HEK293 (cell line): ENCODE results near the gene EIPR1.
A peak's percentile ranks its signal among the peaks of the same experiment; 100 is the strongest.

Experiments used
- CTCF ChIP-seq: fragments of 450-650 bp; formaldehyde crosslinking; IDR thresholded peaks from 2 replicates; pipeline ENCODE4 v1.5.1; 2016; ENCODE audit warnings: missing biosample characterization, missing genetic modification characterization
- MZF1 ChIP-seq: fragments of 450-650 bp; formaldehyde crosslinking; IDR thresholded peaks from 2 replicates; pipeline ENCODE4 v1.5.1; 2017; ENCODE audit warnings: missing biosample characterization, missing genetic modification characterization, borderline replicate concordance
- SP3 ChIP-seq: fragments of 450-650 bp; formaldehyde crosslinking; IDR thresholded peaks from 2 replicates; pipeline ENCODE4 v1.5.1; 2016; ENCODE audit warnings: missing biosample characterization, missing genetic modification characterization
- ZNF600 ChIP-seq: fragments of 450-650 bp; formaldehyde crosslinking; IDR thresholded peaks from 2 replicates; pipeline ENCODE4 v1.5.1; 2016; ENCODE audit warnings: missing biosample characterization, missing genetic modification characterization

GRCh38 chr2:3423492-3424170 lies 46.0 kb upstream of the EIPR1 start:
- peak; percentile 93 for TF ChIP-seq CTCF
- TF ChIP-seq SP3, result no peak
- TF ChIP-seq ZNF600, result no peak
- no peak for TF ChIP-seq MZF1
